Hepatocyte (in vitro differentiated cells): ENCODE data around the gene RYR3.

ENCODE experiments used
- EZH2 ChIP-seq: fragments of 200-600 bp; sonication (generic); IDR thresholded peaks from 2 replicates; pipeline ENCODE4 v1.6.1; 2016; ENCODE audit warnings: antibody characterized with exemption, mild to moderate bottlenecking, borderline replicate concordance
- EZH2phosphoT487 ChIP-seq: fragments of 200-600 bp; sonication (generic); IDR thresholded peaks from one replicate; pipeline ENCODE4 v1.6.1; 2018; ENCODE audit warnings: antibody characterized with exemption, mild to moderate bottlenecking, low read depth, moderate library complexity; ENCODE audit not compliant: unreplicated experiment, severe bottlenecking
- TF ChIP-seq, protein P1 (sequence below): fragments of 200-600 bp; sonication (generic); IDR thresholded peaks from 2 replicates; pipeline ENCODE4 v1.5.1; 2016; ENCODE audit warnings: antibody characterized with exemption, mild to moderate bottlenecking; ENCODE audit not compliant: poor library complexity

DNA sequence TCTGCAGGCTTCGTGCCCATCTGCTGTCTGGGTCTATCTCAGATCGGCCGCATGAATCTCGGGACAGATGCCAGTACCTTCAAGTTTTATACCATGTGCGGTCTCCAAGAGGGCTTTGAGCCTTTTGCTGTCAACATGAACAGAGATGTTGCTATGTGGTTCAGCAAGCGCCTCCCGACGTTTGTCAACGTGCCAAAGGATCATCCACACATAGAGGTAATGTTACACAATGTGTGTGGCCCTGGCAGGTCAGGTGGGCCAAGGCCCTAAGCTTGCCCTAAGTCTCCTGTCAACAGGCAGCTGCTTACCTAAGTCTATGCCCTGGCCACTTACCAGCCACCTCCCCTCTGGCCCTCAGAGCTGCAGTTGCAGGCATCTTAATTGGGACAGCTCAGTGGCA, 333.5 kb downstream of the RYR3 start:
- TF ChIP-seq, protein P1, sequence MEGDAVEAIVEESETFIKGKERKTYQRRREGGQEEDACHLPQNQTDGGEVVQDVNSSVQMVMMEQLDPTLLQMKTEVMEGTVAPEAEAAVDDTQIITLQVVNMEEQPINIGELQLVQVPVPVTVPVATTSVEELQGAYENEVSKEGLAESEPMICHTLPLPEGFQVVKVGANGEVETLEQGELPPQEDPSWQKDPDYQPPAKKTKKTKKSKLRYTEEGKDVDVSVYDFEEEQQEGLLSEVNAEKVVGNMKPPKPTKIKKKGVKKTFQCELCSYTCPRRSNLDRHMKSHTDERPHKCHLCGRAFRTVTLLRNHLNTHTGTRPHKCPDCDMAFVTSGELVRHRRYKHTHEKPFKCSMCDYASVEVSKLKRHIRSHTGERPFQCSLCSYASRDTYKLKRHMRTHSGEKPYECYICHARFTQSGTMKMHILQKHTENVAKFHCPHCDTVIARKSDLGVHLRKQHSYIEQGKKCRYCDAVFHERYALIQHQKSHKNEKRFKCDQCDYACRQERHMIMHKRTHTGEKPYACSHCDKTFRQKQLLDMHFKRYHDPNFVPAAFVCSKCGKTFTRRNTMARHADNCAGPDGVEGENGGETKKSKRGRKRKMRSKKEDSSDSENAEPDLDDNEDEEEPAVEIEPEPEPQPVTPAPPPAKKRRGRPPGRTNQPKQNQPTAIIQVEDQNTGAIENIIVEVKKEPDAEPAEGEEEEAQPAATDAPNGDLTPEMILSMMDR, result no peak
- TF ChIP-seq EZH2phosphoT487 (no peak), EZH2 (no peak)
